Hippocampal formation (tissue), 2 donors: Measurements from ENCODE around the gene BEAN1.

Experiments
- DNase-seq, 2 donors: peaks; one replicate each; lab custom pipeline; 2025; lab: John Stamatoyannopoulos, UW

Gene BEAN1

GRCh38 chr16:66419527-66419926 lies 7.6 kb upstream of the BEAN1 start:
- DNase-seq, result no peak

GRCh38 chr16:66420396-66420795 lies 6.7 kb upstream of the BEAN1 start:
- DNase-seq, result no peak

GRCh38 chr16:66421891-66422290 lies 5.2 kb upstream of the BEAN1 start:
- DNase-seq, result no peak

- no peak for DNase-seq
Measured at GRCh38 chr16:66422366-66422765, 4.7 kb upstream of the BEAN1 start.

GRCh38 chr16:66423177-66423576 lies 3.9 kb upstream of the BEAN1 start:
- DNase-seq, result no peak

GRCh38 chr16:66425651-66426050 lies 1.4 kb upstream of the BEAN1 start:
- no peak for DNase-seq

GRCh38 chr16:66426112-66427035 lies 721 bp upstream of the BEAN1 start:
- DNase-seq, result no peak

GRCh38 chr16:66427871-66428681 lies 981 bp downstream of the BEAN1 start:
- no peak for DNase-seq

GRCh38 chr16:66428682-66429251 lies 1.7 kb downstream of the BEAN1 start:
- DNase-seq, result no peak

- DNase-seq, result peak in 1 of 2 donors; percentile 2
Measured at GRCh38 chr16:66429290-66429962, 2.3 kb downstream of the BEAN1 start.

GRCh38 chr16:66430214-66430613 lies 3.1 kb downstream of the BEAN1 start:
- DNase-seq, result no peak

GRCh38 chr16:66431760-66432159 lies 4.7 kb downstream of the BEAN1 start:
- no peak for DNase-seq

GRCh38 chr16:66432429-66432828 lies 5.3 kb downstream of the BEAN1 start:
- DNase-seq, result no peak

- DNase-seq, result no peak
Measured at GRCh38 chr16:66434619-66435430, 7.7 kb downstream of the BEAN1 start.

GRCh38 chr16:66435896-66436295 lies 8.8 kb downstream of the BEAN1 start:
- DNase-seq, result no peak

- no peak for DNase-seq
Measured at GRCh38 chr16:66437391-66437945, 10.4 kb downstream of the BEAN1 start.

- no peak for DNase-seq
Measured at GRCh38 chr16:66438536-66438935, 11.4 kb downstream of the BEAN1 start.

GRCh38 chr16:66439051-66439730 lies 12.1 kb downstream of the BEAN1 start:
- DNase-seq, result no peak

GRCh38 chr16:66440271-66440802 lies 13.2 kb downstream of the BEAN1 start:
- DNase-seq, result no peak

- DNase-seq, result no peak
Measured at GRCh38 chr16:66440970-66441369, 13.9 kb downstream of the BEAN1 start.
